Lung (tissue), 12 donors: Measurements from ENCODE around the gene EPDR1. TPM values are rescaled to one million over a fixed set of nuclear protein-coding genes. Genes with fewer than 3 reads are reported as not detected.

ENCODE experiments used
- ATAC-seq: fragments of 200-7000 bp; cut with Tn5 transposase; one replicate; pipeline ENCODE4 v1.9.1; 2020; ENCODE audit warnings: moderate number of reproducible peaks; ENCODE audit not compliant: insufficient read depth, low FRiP score
- DNase-seq, 3 donors: peaks; one replicate each; pipeline ENCODE4 v3.0.0-alpha.2; 2013 to 2017
- H3K27ac ChIP-seq, 2 donors: one replicate each; pipeline ENCODE4 v1.5.1; 2013; ENCODE audit warnings: mild to moderate bottlenecking in 2 of 2, moderate library complexity in 2 of 2, control low read depth in 1 of 2, inconsistent platforms in 1 of 2, low read depth in 1 of 2, low read length in 1 of 2
- H3K27me3 ChIP-seq, 3 donors: one replicate each; pipeline ENCODE4 v1.5.1; 2013; ENCODE audit warnings: low read length in 2 of 3; ENCODE audit not compliant: control insufficient read depth in 3 of 3, insufficient read depth in 3 of 3
- H3K36me3 ChIP-seq, 4 donors: one replicate each; pipeline ENCODE4 v1.5.1; 2013; ENCODE audit warnings: low read length in 4 of 4, mild to moderate bottlenecking in 1 of 4, moderate library complexity in 1 of 4; ENCODE audit not compliant: control insufficient read depth in 4 of 4, insufficient read depth in 4 of 4
- H3K4me1 ChIP-seq, 5 donors: one replicate each; pipeline ENCODE4 v1.5.1; 2013; ENCODE audit warnings: low read length in 5 of 5, mild to moderate bottlenecking in 2 of 5, moderate library complexity in 1 of 5; ENCODE audit not compliant: control insufficient read depth in 5 of 5, insufficient read depth in 5 of 5
- H3K4me3 ChIP-seq: one replicate; pipeline ENCODE4 v1.5.1; 2013; ENCODE audit warnings: mild to moderate bottlenecking, control low read depth, moderate library complexity
- H3K9ac ChIP-seq, 2 donors: one replicate each; pipeline ENCODE4 v1.5.1; 2013; ENCODE audit warnings: low read length in 2 of 2, control low read depth in 1 of 2; ENCODE audit not compliant: insufficient read depth in 1 of 2
- H3K9me3 ChIP-seq, 4 donors: one replicate each; pipeline ENCODE4 v1.5.1; 2013; ENCODE audit warnings: low read length in 3 of 4, mild to moderate bottlenecking in 1 of 4, moderate library complexity in 1 of 4; ENCODE audit not compliant: control insufficient read depth in 4 of 4, insufficient read depth in 3 of 4
- CTCF ChIP-seq: IDR thresholded peaks from 2 replicates; pipeline ENCODE4 v1.5.1; 2012; ENCODE audit warnings: mild to moderate bottlenecking; ENCODE audit errors: control extremely low read depth, extremely low read depth
- WGBS, 2 donors: extraction: QIAGEN DNeasy Blood & Tissue Kit; methylation state at CpG; one replicate each; pipeline ENCODE4 v1.1.7; 2013; 5-methylcytosine and 5-hydroxymethylcytosine counted together
- polyA plus RNA-seq, 2 donors: library from polyadenylated mRNA; stranded (reverse); fragments of 200-250 nt; gene quantifications; one replicate each; pipeline ENCODE4 v1.2.1, GENCODE V29; 2013
- total RNA-seq, 2 donors: library from RNA; depleted of rRNA in 1 of 2; stranded (reverse); fragments of >200 nt in 1 of 2; gene quantifications; one replicate each; pipeline ENCODE4 v1.2.1, GENCODE V29; 2014 to 2021
- donor health status: control.
- donor health status: control.
- donor health status: Bipolar disorder and iron deficiency.
- donor health status: healthy.
- donor health status: DM: yes; HTN: yes; CAD: no.

Gene EPDR1
- total and polyA plus RNA-seq, 4 donors: 22.5 to 93.2 (median 49.1) TPM

DNA sequence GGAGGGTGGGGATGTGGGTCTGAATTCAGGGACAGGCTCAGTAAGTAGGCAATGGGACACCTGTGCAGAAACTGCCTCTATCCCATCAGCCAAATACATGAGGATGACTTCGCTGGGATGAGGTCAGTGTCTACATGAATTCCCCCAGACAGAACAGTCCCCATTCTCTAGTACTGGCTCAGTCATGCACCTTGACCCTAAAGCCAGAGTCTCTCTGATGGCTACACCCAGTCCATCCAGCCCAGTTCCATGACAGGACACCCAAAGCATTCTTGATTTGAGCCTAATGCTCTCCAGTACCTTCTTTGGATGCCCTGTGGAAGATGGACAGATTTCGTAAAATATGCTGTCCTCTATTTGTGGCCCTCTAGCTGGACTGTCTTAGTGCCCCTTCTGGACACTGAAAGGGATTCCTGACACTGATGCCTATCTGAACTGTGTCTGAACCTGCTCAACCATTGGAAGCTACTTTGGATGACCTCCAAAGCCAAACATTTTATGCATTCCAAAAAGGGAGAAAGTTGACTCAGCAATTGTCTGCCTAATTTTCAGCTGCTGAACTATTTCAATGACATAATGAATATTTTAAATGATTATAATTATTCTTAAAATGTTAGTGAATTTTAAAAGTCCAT, 18.4 kb upstream of the EPDR1 start:
- 93 to 97% methylated on average over 2 of the region's 2 CpGs for WGBS, 2 donors
- no peaks in the 10 kb centered on the region for H3K27me3 ChIP-seq
- no peak overlapping the region for H3K4me3 ChIP-seq
- H3K9ac ChIP-seq: no peak overlapping the region
- no peaks in the 10 kb centered on the region for H3K36me3 ChIP-seq
- H3K27ac ChIP-seq: no peak overlapping the region
- TF ChIP-seq CTCF: no peak
- peaks cover 0 to 4% (median 0%) of the 10 kb centered on the region in 5 donors for H3K4me1 ChIP-seq
- H3K9me3 ChIP-seq: no peaks in the 10 kb centered on the region
- ATAC-seq (no peak), DNase-seq (peak in 2 of 3 donors; percentile 49 to 59)

- TF ChIP-seq CTCF: no peak
- Histone ChIP-seq H3K4me1 (no peaks in the 10 kb centered on the region), H3K27me3 (no peaks in the 10 kb centered on the region), H3K36me3 (no peaks in the 10 kb centered on the region), H3K9ac (no peak overlapping the region), H3K4me3 (no peak overlapping the region), H3K27ac (no peak overlapping the region), H3K9me3 (no peaks in the 10 kb centered on the region)
- 89 to 97% methylated on average over 1 of the region's 1 CpG for WGBS, 2 donors
- DNase-seq (no peak), ATAC-seq (no peak)
These were observed 12.1 kb upstream of the EPDR1 start for GRCh38 chr7:37908221-37908788.

DNA sequence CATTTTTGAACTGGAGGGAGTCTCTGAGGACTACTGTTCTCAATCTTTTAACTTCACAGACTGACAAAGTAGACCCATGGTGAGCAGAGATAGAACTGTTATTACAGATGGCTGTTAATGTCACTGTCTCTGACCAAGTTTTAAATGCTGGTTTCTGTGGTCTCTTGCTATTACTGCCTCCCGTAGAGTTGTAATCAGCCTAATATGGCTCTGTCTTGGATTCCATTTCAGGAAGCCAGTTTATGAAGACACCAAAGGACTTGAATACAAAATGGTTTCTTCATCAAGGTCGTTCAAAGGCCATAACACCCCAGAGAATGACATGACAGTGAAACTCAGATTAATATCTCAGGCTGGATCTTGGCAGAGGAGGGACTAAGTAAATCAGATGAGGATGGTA, 7.7 kb upstream of the EPDR1 start:
- H3K27ac ChIP-seq: no peak overlapping the region
- H3K27me3 ChIP-seq: peaks cover 0 to 6% (median 0%) of the 10 kb centered on the region in 3 donors
- H3K4me1 ChIP-seq: peaks cover 0 to 25% (median 5%) of the 10 kb centered on the region in 5 donors
- no peak for DNase-seq
- no peak for ATAC-seq
- 62 to 85% methylated on average over 2 of the region's 2 CpGs for WGBS, 2 donors
- H3K9ac ChIP-seq: no peak overlapping the region
- H3K9me3 ChIP-seq: peaks cover 0 to 2% (median 0%) of the 10 kb centered on the region in 4 donors
- no peak overlapping the region for H3K4me3 ChIP-seq
- no peak for TF ChIP-seq CTCF
- no peaks in the 10 kb centered on the region for H3K36me3 ChIP-seq
